SK-N-SH treated with all-trans-retinoic acid at 6 μM for 48 hours (cell line): ENCODE results near the gene SUV39H2.

Source experiments
- ARNTL ChIP-seq: fragments of 450-650 bp; formaldehyde crosslinking; IDR thresholded peaks from 2 replicates; pipeline ENCODE4 v1.5.0; 2020; ENCODE audit warnings: low read depth, mild to moderate bottlenecking, moderate library complexity, borderline replicate concordance
- BACH2 ChIP-seq: fragments of 250-450 bp; sonication (Bioruptor Pico); IDR thresholded peaks from 2 replicates; pipeline ENCODE4 v1.9.0; 2021; ENCODE audit warnings: mild to moderate bottlenecking, borderline replicate concordance
- CREB5 ChIP-seq: fragments of 250-450 bp; sonication (Bioruptor Pico); IDR thresholded peaks from 2 replicates; pipeline ENCODE4 v1.5.1; 2020; ENCODE audit warnings: low read depth, mild to moderate bottlenecking, moderate library complexity
- CSDC2 ChIP-seq: fragments of 250-450 bp; sonication (Bioruptor Pico); IDR thresholded peaks from 2 replicates; pipeline ENCODE4 v1.5.0; 2020; ENCODE audit warnings: mild to moderate bottlenecking, moderate library complexity
- CSRNP3 ChIP-seq: fragments of 250-450 bp; sonication (Bioruptor Pico); IDR thresholded peaks from 2 replicates; pipeline ENCODE4 v1.5.1; 2021; ENCODE audit warnings: mild to moderate bottlenecking, moderate library complexity
- GLIS3 ChIP-seq: fragments of 250-450 bp; sonication (Bioruptor Pico); IDR thresholded peaks from 2 replicates; pipeline ENCODE4 v1.5.0; 2020; ENCODE audit warnings: mild to moderate bottlenecking, moderate library complexity
- RARB ChIP-seq: fragments of 250-450 bp; sonication (Bioruptor Pico); IDR thresholded peaks from 2 replicates; pipeline ENCODE4 v1.8.0; 2021; ENCODE audit warnings: mild to moderate bottlenecking, moderate library complexity
- ZC3H10 ChIP-seq: fragments of 250-450 bp; sonication (Bioruptor Pico); IDR thresholded peaks from 2 replicates; pipeline ENCODE4 v1.5.1; 2021; ENCODE audit warnings: mild to moderate bottlenecking, moderate library complexity
- ZFP3 ChIP-seq: fragments of 250-450 bp; sonication (Bioruptor Pico); IDR thresholded peaks from 2 replicates; pipeline ENCODE4 v1.5.0; 2020; ENCODE audit warnings: mild to moderate bottlenecking, moderate library complexity
- ZFP30 ChIP-seq: fragments of 450-650 bp; formaldehyde crosslinking; IDR thresholded peaks from 2 replicates; pipeline ENCODE4 v1.5.0; 2022; ENCODE audit warnings: mild to moderate bottlenecking, moderate library complexity
- ZNF70 ChIP-seq: fragments of 450-650 bp; formaldehyde crosslinking; IDR thresholded peaks from 2 replicates; pipeline ENCODE4 v1.5.0; 2020; ENCODE audit warnings: mild to moderate bottlenecking, moderate library complexity
- TF ChIP-seq, protein P1 (sequence below): fragments of 250-450 bp; sonication (Bioruptor Pico); IDR thresholded peaks from 2 replicates; pipeline ENCODE4 v1.5.0; 2020; ENCODE audit warnings: mild to moderate bottlenecking, moderate library complexity
- TF ChIP-seq, protein P2 (sequence below): fragments of 250-450 bp; sonication (Bioruptor Pico); IDR thresholded peaks from 2 replicates; pipeline ENCODE4 v1.8.0; 2021; ENCODE audit warnings: low read depth, mild to moderate bottlenecking, moderate library complexity, borderline replicate concordance
- TF ChIP-seq, protein P3 (sequence below): fragments of 250-450 bp; sonication (Bioruptor Pico); IDR thresholded peaks from 2 replicates; pipeline ENCODE4 v1.8.0; 2020; ENCODE audit warnings: mild to moderate bottlenecking, moderate library complexity, borderline replicate concordance

DNA sequence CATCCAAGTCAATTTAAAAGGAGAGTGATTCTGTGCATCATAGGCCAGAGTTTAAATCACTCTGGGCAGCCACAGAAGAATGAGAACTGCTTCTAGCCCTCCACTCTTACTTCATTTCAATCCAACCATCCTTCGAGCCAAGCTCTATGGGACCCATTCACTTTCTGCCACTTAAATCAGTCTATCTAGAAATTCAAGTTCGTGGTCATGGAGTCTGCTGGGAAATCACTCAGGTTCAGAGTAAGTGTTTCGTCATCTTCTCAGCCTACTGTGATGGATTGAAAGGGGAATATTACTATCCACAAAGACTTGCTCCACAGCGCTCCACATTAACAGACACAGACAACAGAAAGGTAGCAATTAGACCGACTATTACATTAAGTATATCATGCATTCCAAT is 70.6 kb downstream of the SUV39H2 start:
- TF ChIP-seq ZC3H10 (CRISPR knock-in tag) (no peak), BACH2 (CRISPR knock-in tag) (no peak), CREB5 (CRISPR knock-in tag) (no peak), ARNTL (no peak), ZFP30 (CRISPR knock-in tag) (no peak), CSRNP3 (CRISPR knock-in tag) (no peak), ZNF70 (CRISPR knock-in tag) (no peak), ZFP3 (no peak), CSDC2 (CRISPR knock-in tag) (no peak), GLIS3 (CRISPR knock-in tag) (no peak), RARB (CRISPR knock-in tag) (no peak)
- TF ChIP-seq, protein P1, sequence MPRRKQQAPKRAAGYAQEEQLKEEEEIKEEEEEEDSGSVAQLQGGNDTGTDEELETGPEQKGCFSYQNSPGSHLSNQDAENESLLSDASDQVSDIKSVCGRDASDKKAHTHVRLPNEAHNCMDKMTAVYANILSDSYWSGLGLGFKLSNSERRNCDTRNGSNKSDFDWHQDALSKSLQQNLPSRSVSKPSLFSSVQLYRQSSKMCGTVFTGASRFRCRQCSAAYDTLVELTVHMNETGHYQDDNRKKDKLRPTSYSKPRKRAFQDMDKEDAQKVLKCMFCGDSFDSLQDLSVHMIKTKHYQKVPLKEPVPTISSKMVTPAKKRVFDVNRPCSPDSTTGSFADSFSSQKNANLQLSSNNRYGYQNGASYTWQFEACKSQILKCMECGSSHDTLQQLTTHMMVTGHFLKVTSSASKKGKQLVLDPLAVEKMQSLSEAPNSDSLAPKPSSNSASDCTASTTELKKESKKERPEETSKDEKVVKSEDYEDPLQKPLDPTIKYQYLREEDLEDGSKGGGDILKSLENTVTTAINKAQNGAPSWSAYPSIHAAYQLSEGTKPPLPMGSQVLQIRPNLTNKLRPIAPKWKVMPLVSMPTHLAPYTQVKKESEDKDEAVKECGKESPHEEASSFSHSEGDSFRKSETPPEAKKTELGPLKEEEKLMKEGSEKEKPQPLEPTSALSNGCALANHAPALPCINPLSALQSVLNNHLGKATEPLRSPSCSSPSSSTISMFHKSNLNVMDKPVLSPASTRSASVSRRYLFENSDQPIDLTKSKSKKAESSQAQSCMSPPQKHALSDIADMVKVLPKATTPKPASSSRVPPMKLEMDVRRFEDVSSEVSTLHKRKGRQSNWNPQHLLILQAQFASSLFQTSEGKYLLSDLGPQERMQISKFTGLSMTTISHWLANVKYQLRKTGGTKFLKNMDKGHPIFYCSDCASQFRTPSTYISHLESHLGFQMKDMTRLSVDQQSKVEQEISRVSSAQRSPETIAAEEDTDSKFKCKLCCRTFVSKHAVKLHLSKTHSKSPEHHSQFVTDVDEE (CRISPR knock-in tag): no peak
- TF ChIP-seq, protein P2, sequence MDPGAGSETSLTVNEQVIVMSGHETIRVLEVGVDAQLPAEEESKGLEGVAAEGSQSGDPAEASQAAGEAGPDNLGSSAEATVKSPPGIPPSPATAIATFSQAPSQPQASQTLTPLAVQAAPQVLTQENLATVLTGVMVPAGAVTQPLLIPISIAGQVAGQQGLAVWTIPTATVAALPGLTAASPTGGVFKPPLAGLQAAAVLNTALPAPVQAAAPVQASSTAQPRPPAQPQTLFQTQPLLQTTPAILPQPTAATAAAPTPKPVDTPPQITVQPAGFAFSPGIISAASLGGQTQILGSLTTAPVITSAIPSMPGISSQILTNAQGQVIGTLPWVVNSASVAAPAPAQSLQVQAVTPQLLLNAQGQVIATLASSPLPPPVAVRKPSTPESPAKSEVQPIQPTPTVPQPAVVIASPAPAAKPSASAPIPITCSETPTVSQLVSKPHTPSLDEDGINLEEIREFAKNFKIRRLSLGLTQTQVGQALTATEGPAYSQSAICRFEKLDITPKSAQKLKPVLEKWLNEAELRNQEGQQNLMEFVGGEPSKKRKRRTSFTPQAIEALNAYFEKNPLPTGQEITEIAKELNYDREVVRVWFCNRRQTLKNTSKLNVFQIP: no peak
- TF ChIP-seq, protein P3, sequence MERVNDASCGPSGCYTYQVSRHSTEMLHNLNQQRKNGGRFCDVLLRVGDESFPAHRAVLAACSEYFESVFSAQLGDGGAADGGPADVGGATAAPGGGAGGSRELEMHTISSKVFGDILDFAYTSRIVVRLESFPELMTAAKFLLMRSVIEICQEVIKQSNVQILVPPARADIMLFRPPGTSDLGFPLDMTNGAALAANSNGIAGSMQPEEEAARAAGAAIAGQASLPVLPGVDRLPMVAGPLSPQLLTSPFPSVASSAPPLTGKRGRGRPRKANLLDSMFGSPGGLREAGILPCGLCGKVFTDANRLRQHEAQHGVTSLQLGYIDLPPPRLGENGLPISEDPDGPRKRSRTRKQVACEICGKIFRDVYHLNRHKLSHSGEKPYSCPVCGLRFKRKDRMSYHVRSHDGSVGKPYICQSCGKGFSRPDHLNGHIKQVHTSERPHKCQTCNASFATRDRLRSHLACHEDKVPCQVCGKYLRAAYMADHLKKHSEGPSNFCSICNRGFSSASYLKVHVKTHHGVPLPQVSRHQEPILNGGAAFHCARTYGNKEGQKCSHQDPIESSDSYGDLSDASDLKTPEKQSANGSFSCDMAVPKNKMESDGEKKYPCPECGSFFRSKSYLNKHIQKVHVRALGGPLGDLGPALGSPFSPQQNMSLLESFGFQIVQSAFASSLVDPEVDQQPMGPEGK (CRISPR knock-in tag): no peak
